Naive thymus-derived CD4-positive, alpha-beta T cell (primary cell): Measurements from ENCODE around the gene TUBB4B. TPM values are rescaled to one million over a fixed set of nuclear protein-coding genes. Genes with fewer than 3 reads are reported as not detected.
A peak's percentile ranks its signal among the peaks of the same experiment; 100 is the strongest.
"Not testable (repeated sequence)": the region's sequence is repeated elsewhere in the genome, so short reads cannot be mapped to it uniquely, and the experiment has no call there.

ENCODE experiments used
- ATAC-seq: fragments of 150-1000 bp; cut with Tn5 transposase; 2 replicates; pipeline ENCODE4 v1.10.0; 2021; ENCODE audit warnings: mild to moderate bottlenecking, moderate library complexity
- CTCF ChIA-PET: fragments of 350-600 bp; sonication (Branson Sonifier 250); formaldehyde crosslinking; loops from one replicate; lab custom pipeline; 2021; ENCODE audit warnings: antibody characterized with exemption; lab: Charles Lee
- POLR2A ChIA-PET: fragments of 350-600 bp; sonication (Branson Sonifier 250); formaldehyde crosslinking; loops from one replicate; lab custom pipeline; 2021; ENCODE audit warnings: antibody characterized with exemption, inconsistent platforms; lab: Charles Lee
- DNase-seq, 9 donors: peaks; one replicate each; pipeline versions ENCODE4 v3.0.0 to v3.0.0-alpha.2; 2020 to 2022; ENCODE audit warnings: mixed read lengths in 1 of 9
- H3K27ac ChIP-seq: one replicate; pipeline ENCODE4 v1.7.0; 2013; ENCODE audit warnings: mild to moderate bottlenecking, low read depth, low read length, moderate library complexity
- H3K27me3 ChIP-seq, 2 donors: one replicate each; pipeline ENCODE4 v1.7.0; 2013; ENCODE audit warnings: low read length in 2 of 2, mild to moderate bottlenecking in 2 of 2, moderate library complexity in 2 of 2; ENCODE audit not compliant: control insufficient read depth in 2 of 2, insufficient read depth in 2 of 2
- H3K36me3 ChIP-seq, 3 experiments: 1 replicate in 2 of 3; 2 replicates in 1 of 3; pipeline ENCODE4 v1.7.0; 2013; ENCODE audit warnings: low read length in 3 of 3, mild to moderate bottlenecking in 3 of 3, moderate library complexity in 1 of 3; ENCODE audit not compliant: insufficient read depth in 3 of 3, control insufficient read depth in 2 of 3
- H3K4me1 ChIP-seq, 2 donors: one replicate each; pipeline ENCODE4 v1.7.0; 2013; ENCODE audit warnings: low read length in 2 of 2, mild to moderate bottlenecking in 2 of 2, moderate library complexity in 1 of 2; ENCODE audit not compliant: control insufficient read depth in 2 of 2, insufficient read depth in 2 of 2
- H3K4me3 ChIP-seq: 2 replicates; pipeline ENCODE4 v1.7.0; 2013; ENCODE audit warnings: mild to moderate bottlenecking, low read length
- H3K9me3 ChIP-seq, 3 experiments: 1 replicate in 2 of 3; 2 replicates in 1 of 3; pipeline ENCODE4 v1.7.0; 2013; ENCODE audit warnings: low read length in 3 of 3; ENCODE audit not compliant: control insufficient read depth in 2 of 3
- H3K27ac Mint-ChIP-seq, 9 donors: one replicate each; pipeline ENCODE4 v1.8.0; 2020 to 2022; ENCODE audit warnings: mixed read lengths in 9 of 9, mild to moderate bottlenecking in 8 of 9, moderate library complexity in 5 of 9, inconsistent platforms in 2 of 9
- H3K27me3 Mint-ChIP-seq, 5 donors: one replicate each; pipeline ENCODE4 v1.8.0; 2021 to 2022; ENCODE audit warnings: mixed read lengths in 5 of 5, mild to moderate bottlenecking in 1 of 5
- H3K36me3 Mint-ChIP-seq, 5 donors: one replicate each; pipeline ENCODE4 v1.8.0; 2020 to 2022; ENCODE audit warnings: mixed read lengths in 5 of 5, mild to moderate bottlenecking in 3 of 5, inconsistent platforms in 1 of 5
- H3K4me1 Mint-ChIP-seq, 7 donors: one replicate each; pipeline ENCODE4 v1.8.0; 2020 to 2022; ENCODE audit warnings: mixed read lengths in 7 of 7, mild to moderate bottlenecking in 3 of 7, inconsistent platforms in 1 of 7
- H3K4me3 Mint-ChIP-seq, 10 donors: one replicate each; pipeline ENCODE4 v1.8.0; 2020 to 2022; ENCODE audit warnings: mild to moderate bottlenecking in 10 of 10, mixed read lengths in 10 of 10, moderate library complexity in 6 of 10, inconsistent platforms in 2 of 10
- H3K9me3 Mint-ChIP-seq, 11 donors: one replicate each; pipeline ENCODE4 v1.8.0; 2020 to 2022; ENCODE audit warnings: mixed read lengths in 11 of 11, mild to moderate bottlenecking in 4 of 11, inconsistent platforms in 1 of 11, moderate library complexity in 1 of 11
- intact Hi-C, 2 donors: fragments of 100-400 bp; cut with micrococcal nuclease; formaldehyde crosslinking; loops; one replicate each; pipeline ENCODE4 v1.15.1; 2023
- polyA plus RNA-seq, 2 donors: library from polyadenylated mRNA; unstranded; fragments of 300-500 nt; fragmentation: Illumina TruSeq; gene quantifications; one replicate each; pipeline ENCODE4 v1.2.3, GENCODE V29; 2021
- total RNA-seq, 6 experiments: library from RNA in 5 of 6; stranded (reverse) in 5 of 6; gene quantifications; 1 replicate in 5 of 6; 2 replicates in 1 of 6; pipeline ENCODE4 v1.2.3 and lab custom pipeline; 2021 to 2026

The TUBB4B gene
- total and polyA plus RNA-seq, 7 experiments from 2014 or later: 17.5 to 260 (median 80.4) TPM

DNA sequence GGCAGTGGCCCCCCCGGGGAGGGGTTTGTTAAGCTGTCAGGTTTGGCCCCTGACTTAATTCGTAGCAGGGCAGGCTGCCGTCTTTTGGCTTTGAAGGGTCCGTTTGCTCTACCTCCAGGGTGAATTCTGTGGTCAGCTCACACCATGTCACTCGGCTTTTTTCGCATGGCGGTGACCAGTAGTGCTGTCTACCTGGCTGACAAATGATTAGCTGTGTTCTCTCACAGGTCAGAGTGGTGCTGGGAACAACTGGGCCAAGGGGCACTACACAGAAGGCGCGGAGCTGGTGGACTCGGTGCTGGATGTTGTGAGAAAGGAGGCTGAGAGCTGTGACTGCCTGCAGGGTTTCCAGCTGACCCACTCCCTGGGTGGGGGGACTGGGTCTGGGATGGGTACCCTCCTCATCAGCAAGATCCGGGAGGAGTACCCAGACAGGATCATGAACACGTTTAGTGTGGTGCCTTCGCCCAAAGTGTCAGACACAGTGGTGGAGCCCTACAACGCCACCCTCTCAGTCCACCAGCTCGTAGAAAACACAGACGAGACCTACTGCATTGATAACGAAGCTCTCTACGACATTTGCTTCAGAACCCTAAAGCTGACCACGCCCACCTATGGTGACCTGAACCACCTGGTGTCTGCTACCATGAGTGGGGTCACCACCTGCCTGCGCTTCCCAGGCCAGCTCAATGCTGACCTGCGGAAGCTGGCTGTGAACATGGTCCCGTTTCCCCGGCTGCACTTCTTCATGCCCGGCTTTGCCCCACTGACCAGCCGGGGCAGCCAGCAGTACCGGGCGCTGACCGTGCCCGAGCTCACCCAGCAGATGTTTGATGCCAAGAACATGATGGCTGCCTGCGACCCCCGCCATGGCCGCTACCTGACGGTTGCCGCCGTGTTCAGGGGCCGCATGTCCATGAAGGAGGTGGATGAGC lies 1.4 kb downstream of the TUBB4B start:
- ATAC-seq: no peak
- peak overlapping the region; percentile 63 for H3K27ac ChIP-seq
- H3K27me3 Mint-ChIP-seq: peaks cover 0 to 4% (median 0%) of the 10 kb centered on the region in 5 donors
- H3K9me3 ChIP-seq: no peaks in the 10 kb centered on the region
- peak overlapping the region; percentile 65 to 89 (median 84) for H3K4me3 Mint-ChIP-seq
- peak overlapping the region; percentile 57 for H3K4me3 ChIP-seq
- peaks cover 12 to 35% (median 21%) of the 10 kb centered on the region in 7 donors for H3K4me1 Mint-ChIP-seq
- intact Hi-C loops: loop anchor here in 1 of 2 donors (5.0 kb wide), 1 partner anchor 830 kb away; the partner anchor contains the start of genes ENTR1 and PMPCA
- POLR2A ChIA-PET: interaction anchor here (0.9 to 10.7 kb wide), 7 partner anchors 11 to 156 kb away, joined by 3 to 168 read pairs (median 4); partner anchors contain the start of genes CYSRT1, DPP7, MAN1B1 and NELFB
- H3K9me3 Mint-ChIP-seq: peaks cover 0 to 9% (median 0%) of the 10 kb centered on the region in 11 donors
- no peaks in the 10 kb centered on the region for H3K27me3 ChIP-seq
- H3K36me3 Mint-ChIP-seq: peaks cover 0 to 14% (median 4%) of the 10 kb centered on the region in 5 donors
- peaks cover 0 to 19% (median 9%) of the 10 kb centered on the region in 3 experiments for H3K36me3 ChIP-seq
- peaks cover 11 to 15% of the 10 kb centered on the region in 2 donors for H3K4me1 ChIP-seq
- CTCF ChIA-PET: interaction anchor here (0.6 to 1.1 kb wide), 3 partner anchors 12 to 314 kb away, joined by 3 to 5 read pairs (median 3); no protein-coding TSS in a partner anchor
- DNase-seq: no peak
- H3K27ac Mint-ChIP-seq: peak overlapping the region; percentile 30 to 85 (median 65)

DNA sequence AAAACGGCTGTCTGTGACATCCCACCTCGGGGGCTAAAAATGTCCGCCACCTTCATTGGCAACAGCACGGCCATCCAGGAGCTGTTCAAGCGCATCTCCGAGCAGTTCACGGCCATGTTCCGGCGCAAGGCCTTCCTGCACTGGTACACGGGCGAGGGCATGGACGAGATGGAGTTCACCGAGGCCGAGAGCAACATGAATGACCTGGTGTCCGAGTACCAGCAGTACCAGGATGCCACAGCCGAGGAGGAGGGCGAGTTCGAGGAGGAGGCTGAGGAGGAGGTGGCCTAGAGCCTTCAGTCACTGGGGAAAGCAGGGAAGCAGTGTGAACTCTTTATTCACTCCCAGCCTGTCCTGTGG lies 2.2 kb downstream of the TUBB4B start:
- H3K27me3 ChIP-seq, H3K27me3 Mint-ChIP-seq, H3K4me3 ChIP-seq, H3K9me3 Mint-ChIP-seq, H3K27ac ChIP-seq, ATAC-seq, DNase-seq, H3K9me3 ChIP-seq: not testable (repeated sequence)
- H3K4me1 Mint-ChIP-seq: peaks cover 12 to 34% (median 20%) of the 10 kb centered on the region in 7 donors
- Histone ChIP-seq H3K4me1 (peaks cover 11 to 15% of the 10 kb centered on the region in 2 donors), H3K36me3 (peaks cover 0 to 19% (median 9%) of the 10 kb centered on the region in 3 experiments)
- H3K27ac Mint-ChIP-seq: peak overlapping the region in 1 of 9 donors; percentile 82
- peak overlapping the region in 5 of 10 donors; percentile 32 to 88 (median 84) for H3K4me3 Mint-ChIP-seq
- ChIA-PET CTCF (interaction anchor here (0.6 kb wide), 1 partner anchor 313 kb away, joined by 3 read pairs; no protein-coding TSS in a partner anchor), POLR2A (interaction anchor here (0.9 to 10.7 kb wide), 4 partner anchors 10 to 156 kb away, joined by 4 to 168 read pairs (median 18); partner anchors contain the start of genes DPP7, MAN1B1, NELFB and STPG3)
- peaks cover 0 to 14% (median 4%) of the 10 kb centered on the region in 5 donors for H3K36me3 Mint-ChIP-seq
- intact Hi-C loops: loop anchor here in 1 of 2 donors (5.0 kb wide), 1 partner anchor 831 kb away; the partner anchor contains the start of genes ENTR1 and PMPCA

DNA sequence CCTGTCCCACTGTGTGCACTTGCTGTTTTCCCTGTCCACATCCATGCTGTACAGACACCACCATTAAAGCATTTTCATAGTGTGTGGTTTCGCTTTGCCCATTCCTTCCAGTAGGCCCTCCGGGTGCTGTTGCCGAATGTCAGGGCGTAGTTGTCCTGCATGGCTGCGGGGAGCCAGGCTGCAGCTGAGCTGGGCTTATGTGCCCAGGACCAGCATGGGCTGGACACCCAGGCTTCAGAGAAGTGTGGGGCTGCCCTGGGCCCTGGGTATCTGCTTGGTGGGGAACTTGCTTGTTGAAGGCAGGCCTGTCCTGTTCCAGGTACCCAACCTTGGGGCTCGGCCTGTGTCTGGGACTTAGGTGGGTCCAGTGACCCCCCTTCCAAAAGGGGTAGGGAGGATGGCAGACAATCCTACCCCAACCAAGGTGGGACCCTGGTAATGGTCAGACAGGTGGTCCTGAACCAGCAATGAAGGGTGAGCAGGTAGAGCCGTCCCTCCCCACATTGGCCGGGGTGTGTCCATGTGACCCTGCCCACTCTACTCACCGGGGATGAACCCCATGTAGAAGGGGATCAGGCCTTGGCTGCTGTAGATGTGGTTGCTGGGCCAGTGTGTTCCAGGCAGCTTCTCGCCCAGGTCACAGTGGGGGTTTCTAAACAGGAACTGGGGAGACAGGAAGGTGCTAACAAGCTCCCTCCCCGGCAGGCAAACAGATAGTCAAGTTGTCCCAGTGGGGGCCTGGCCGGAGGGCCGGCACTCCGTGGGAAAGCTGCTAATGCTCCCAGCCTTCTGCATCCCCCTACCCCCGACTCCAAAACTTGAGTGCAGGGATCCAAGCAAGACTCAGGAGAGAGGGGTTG lies 2.8 kb downstream of the TUBB4B start:
- ATAC-seq: no peak
- Mint-ChIP-seq H3K27me3 (peaks cover 0 to 4% (median 0%) of the 10 kb centered on the region in 5 donors), H3K9me3 (peaks cover 0 to 9% (median 0%) of the 10 kb centered on the region in 11 donors), H3K36me3 (peaks cover 0 to 14% (median 4%) of the 10 kb centered on the region in 5 donors), H3K4me1 (peaks cover 10 to 32% (median 18%) of the 10 kb centered on the region in 7 donors), H3K27ac (peak overlapping the region in 2 of 9 donors; percentile 14 to 49), H3K4me3 (peak overlapping the region in 4 of 10 donors; percentile 5 to 88 (median 22))
- no peak overlapping the region for H3K27ac ChIP-seq
- H3K9me3 ChIP-seq: no peaks in the 10 kb centered on the region
- no peak overlapping the region for H3K4me3 ChIP-seq
- intact Hi-C loops: loop anchor here in 1 of 2 donors (5.0 kb wide), 1 partner anchor 832 kb away; the partner anchor contains the start of genes ENTR1 and PMPCA
- no peak for DNase-seq
- peaks cover 11 to 14% of the 10 kb centered on the region in 2 donors for H3K4me1 ChIP-seq
- H3K27me3 ChIP-seq: no peaks in the 10 kb centered on the region
- CTCF ChIA-PET: no interaction called here
- POLR2A ChIA-PET: interaction anchor here (0.9 to 10.7 kb wide), 3 partner anchors 9 to 157 kb away, joined by 4 to 168 read pairs (median 30); partner anchors contain the start of genes MAN1B1, NELFB and STPG3
- peaks cover 0 to 19% (median 9%) of the 10 kb centered on the region in 3 experiments for H3K36me3 ChIP-seq

DNA sequence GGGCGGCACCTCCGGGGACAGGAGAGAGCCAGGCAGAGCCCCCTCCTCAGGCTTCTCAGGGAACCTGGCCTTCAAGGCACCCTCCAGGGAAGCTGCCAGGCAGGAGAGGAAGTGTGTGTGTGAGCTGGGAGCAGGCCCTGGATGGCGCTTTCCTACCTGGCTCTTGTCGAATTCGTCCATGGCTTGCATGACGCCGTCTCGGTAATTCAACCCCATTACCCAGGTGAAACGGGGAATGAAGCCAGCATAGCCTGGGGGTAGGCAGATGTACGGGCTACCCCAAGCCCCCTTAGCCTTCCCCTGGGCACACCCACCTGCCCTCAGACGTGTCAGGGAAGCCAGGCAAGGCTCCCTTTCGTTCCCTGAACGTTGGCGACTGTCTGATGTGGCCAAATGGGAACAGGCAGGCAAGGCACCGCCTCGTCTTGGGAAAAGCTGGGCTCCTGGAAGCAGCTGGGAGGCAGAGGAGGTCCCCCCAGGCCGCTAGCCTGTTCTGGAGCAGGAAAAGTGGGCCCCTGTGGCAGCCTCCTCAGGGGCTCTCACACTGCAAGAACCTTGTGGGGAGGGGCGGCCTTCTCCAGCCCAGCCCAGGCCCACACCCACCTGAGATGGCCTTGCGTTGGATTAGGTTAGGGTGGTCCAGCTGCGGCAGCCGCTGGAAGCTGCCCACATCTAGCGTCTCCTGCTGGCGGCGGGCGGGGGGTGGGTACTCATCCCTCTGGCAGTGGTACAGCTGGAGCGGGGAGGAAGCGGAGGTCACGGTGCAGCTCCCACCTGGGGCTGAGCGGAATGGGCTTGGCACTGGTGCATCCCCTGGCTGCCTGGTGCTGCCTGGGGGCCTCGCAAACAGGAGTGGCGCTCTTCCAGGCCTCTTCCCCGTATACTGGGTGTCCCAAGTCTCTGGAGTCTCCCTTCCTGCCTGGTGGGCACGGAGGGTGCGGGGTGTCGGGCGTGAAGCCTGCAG lies 3.7 kb downstream of the TUBB4B start:
- no peaks in the 10 kb centered on the region for H3K9me3 ChIP-seq
- intact Hi-C loops: loop anchor here in 1 of 2 donors (5.0 kb wide), 1 partner anchor 832 kb away; the partner anchor contains the start of genes ENTR1 and PMPCA
- Mint-ChIP-seq H3K27ac (peak overlapping the region in 2 of 9 donors; percentile 43 to 49), H3K4me3 (no peak overlapping the region), H3K36me3 (peaks cover 0 to 14% (median 4%) of the 10 kb centered on the region in 5 donors), H3K27me3 (peaks cover 0 to 4% (median 0%) of the 10 kb centered on the region in 5 donors), H3K9me3 (peaks cover 0 to 9% (median 0%) of the 10 kb centered on the region in 11 donors), H3K4me1 (peaks cover 7 to 25% (median 12%) of the 10 kb centered on the region in 7 donors)
- no peaks in the 10 kb centered on the region for H3K27me3 ChIP-seq
- H3K4me3 ChIP-seq: no peak overlapping the region
- CTCF ChIA-PET: no interaction called here
- ATAC-seq (no peak), DNase-seq (peak in 1 of 9 donors; percentile 38)
- POLR2A ChIA-PET: interaction anchor here (0.6 to 10.7 kb wide), 2 partner anchors 8 to 392 kb away, joined by 4 to 168 read pairs; partner anchors contain the start of genes NELFB and STPG3
- H3K4me1 ChIP-seq: peaks cover 9 to 11% of the 10 kb centered on the region in 2 donors
- H3K27ac ChIP-seq: no peak overlapping the region
- peaks cover 0 to 19% (median 9%) of the 10 kb centered on the region in 3 experiments for H3K36me3 ChIP-seq
